Nephron progenitor cell (in vitro differentiated cells): ENCODE data around the gene TRERF1.

Source experiments
- DNase-seq: peaks from one replicate; pipeline ENCODE4 v3.0.0; 2021
- H3K27ac Mint-ChIP-seq: 2 replicates; pipeline ENCODE4 v1.8.0; 2021; ENCODE audit warnings: mild to moderate bottlenecking, moderate library complexity, mixed read lengths
- H3K27me3 Mint-ChIP-seq: 2 replicates; pipeline ENCODE4 v1.8.0; 2021; ENCODE audit warnings: mild to moderate bottlenecking, low read depth, mixed read lengths; ENCODE audit not compliant: poor library complexity
- H3K36me3 Mint-ChIP-seq: 2 replicates; pipeline ENCODE4 v1.8.0; 2021; ENCODE audit warnings: low read depth, mixed read lengths
- H3K4me1 Mint-ChIP-seq: 2 replicates; pipeline ENCODE4 v1.8.0; 2021; ENCODE audit warnings: mixed read lengths
- H3K4me3 Mint-ChIP-seq: 2 replicates; pipeline ENCODE4 v1.8.0; 2021; ENCODE audit warnings: mild to moderate bottlenecking, moderate library complexity, mixed read lengths
- H3K9me3 Mint-ChIP-seq: 2 replicates; pipeline ENCODE4 v1.8.0; 2021; ENCODE audit warnings: mild to moderate bottlenecking, moderate library complexity, mixed read lengths
- TF ChIP-seq, protein P1 (sequence below): fragments of 200-600 bp; sonication (generic); IDR thresholded peaks from 2 replicates; pipeline ENCODE4 v1.5.0; 2021; ENCODE audit warnings: antibody characterized with exemption

TRERF1 gene

DNA sequence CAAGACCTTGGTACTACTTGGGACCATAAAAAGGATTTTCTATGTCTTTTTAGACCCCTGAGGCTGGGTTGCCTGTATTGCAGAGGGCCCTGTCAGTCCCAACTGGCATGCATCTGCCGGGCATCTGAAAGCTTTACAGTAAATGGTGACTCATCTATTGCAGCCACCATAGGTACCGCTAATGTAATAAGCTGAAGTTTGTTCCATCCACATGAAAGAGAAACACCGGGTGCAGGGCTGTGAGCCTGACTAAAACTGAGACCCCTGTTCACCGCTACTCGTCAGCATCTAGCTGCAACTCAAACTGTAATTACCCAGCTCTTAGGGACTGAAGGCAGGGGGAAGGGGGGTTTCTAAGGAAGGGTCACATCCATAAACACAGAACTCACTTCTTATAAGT is 49.5 kb downstream of the TRERF1 start:
- no peak overlapping the region for H3K4me3 Mint-ChIP-seq
- H3K4me1 Mint-ChIP-seq = peaks cover 9% of the 10 kb centered on the region
- H3K27ac Mint-ChIP-seq = no peak overlapping the region
- peaks cover 49% of the 10 kb centered on the region for H3K27me3 Mint-ChIP-seq
- no peaks in the 10 kb centered on the region for H3K36me3 Mint-ChIP-seq
- no peak for DNase-seq
- no peaks in the 10 kb centered on the region for H3K9me3 Mint-ChIP-seq
- TF ChIP-seq, protein P1, sequence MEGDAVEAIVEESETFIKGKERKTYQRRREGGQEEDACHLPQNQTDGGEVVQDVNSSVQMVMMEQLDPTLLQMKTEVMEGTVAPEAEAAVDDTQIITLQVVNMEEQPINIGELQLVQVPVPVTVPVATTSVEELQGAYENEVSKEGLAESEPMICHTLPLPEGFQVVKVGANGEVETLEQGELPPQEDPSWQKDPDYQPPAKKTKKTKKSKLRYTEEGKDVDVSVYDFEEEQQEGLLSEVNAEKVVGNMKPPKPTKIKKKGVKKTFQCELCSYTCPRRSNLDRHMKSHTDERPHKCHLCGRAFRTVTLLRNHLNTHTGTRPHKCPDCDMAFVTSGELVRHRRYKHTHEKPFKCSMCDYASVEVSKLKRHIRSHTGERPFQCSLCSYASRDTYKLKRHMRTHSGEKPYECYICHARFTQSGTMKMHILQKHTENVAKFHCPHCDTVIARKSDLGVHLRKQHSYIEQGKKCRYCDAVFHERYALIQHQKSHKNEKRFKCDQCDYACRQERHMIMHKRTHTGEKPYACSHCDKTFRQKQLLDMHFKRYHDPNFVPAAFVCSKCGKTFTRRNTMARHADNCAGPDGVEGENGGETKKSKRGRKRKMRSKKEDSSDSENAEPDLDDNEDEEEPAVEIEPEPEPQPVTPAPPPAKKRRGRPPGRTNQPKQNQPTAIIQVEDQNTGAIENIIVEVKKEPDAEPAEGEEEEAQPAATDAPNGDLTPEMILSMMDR = no peak

DNA sequence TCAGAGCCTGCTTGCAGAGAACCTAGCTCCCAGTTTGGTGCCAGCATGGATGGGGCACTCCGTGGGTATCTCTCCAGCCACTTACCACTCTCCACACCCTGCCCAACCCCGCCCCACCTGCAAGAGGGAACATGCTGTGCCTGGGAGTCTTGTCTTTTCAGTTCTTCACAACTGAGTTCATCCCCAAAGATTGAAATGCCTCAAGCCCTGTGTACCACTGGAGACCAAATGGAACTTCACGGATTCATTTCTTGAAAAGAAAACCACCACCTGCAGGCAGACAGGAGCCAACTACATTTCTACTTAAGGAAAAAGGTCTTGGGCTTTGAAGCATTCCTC is 50.1 kb downstream of the TRERF1 start:
- no peak for DNase-seq
- TF ChIP-seq, protein P1 = no peak
- H3K27me3 Mint-ChIP-seq = peaks cover 47% of the 10 kb centered on the region
- H3K4me3 Mint-ChIP-seq = no peak overlapping the region
- H3K9me3 Mint-ChIP-seq = no peaks in the 10 kb centered on the region
- H3K36me3 Mint-ChIP-seq = no peaks in the 10 kb centered on the region
- peaks cover 9% of the 10 kb centered on the region for H3K4me1 Mint-ChIP-seq
- H3K27ac Mint-ChIP-seq = no peak overlapping the region

DNA sequence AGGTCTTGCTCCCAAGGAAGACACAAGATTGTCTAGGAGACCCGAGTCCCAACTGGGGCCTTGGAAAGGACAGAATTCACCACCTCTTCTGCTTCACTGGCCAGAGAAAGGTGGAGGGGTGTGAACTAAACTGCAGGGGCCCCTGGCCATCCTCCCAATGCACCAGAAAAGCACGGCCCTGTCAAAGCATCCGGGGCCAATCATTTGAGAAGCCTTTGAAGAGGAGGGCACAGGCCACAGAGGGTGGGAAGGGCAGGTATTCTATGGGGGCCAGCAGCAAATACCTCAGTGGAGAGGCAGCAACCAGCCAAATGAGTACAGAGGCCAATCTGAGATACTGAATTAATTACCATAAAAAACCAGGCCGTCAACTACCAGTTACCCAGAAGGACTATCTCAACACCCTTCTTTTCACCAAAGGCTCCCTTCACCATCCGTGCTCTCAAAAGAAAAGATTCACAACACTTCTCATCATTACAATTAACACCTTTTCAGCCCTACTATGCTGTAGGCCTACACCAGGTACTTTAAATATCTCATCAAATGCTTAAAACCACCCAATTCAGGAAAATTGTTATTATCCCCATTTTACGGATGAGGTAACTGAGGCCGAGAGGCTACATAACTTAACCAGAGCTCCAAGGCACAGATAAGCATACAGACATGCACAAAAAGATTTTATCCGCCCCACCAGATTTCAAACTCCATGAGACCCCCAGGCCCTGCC is 50.7 kb downstream of the TRERF1 start:
- H3K9me3 Mint-ChIP-seq = no peaks in the 10 kb centered on the region
- H3K4me3 Mint-ChIP-seq = no peak overlapping the region
- H3K36me3 Mint-ChIP-seq = no peaks in the 10 kb centered on the region
- H3K4me1 Mint-ChIP-seq = peaks cover 9% of the 10 kb centered on the region
- TF ChIP-seq, protein P1 = no peak
- H3K27me3 Mint-ChIP-seq = peaks cover 41% of the 10 kb centered on the region
- no peak overlapping the region for H3K27ac Mint-ChIP-seq
- no peak for DNase-seq

DNA sequence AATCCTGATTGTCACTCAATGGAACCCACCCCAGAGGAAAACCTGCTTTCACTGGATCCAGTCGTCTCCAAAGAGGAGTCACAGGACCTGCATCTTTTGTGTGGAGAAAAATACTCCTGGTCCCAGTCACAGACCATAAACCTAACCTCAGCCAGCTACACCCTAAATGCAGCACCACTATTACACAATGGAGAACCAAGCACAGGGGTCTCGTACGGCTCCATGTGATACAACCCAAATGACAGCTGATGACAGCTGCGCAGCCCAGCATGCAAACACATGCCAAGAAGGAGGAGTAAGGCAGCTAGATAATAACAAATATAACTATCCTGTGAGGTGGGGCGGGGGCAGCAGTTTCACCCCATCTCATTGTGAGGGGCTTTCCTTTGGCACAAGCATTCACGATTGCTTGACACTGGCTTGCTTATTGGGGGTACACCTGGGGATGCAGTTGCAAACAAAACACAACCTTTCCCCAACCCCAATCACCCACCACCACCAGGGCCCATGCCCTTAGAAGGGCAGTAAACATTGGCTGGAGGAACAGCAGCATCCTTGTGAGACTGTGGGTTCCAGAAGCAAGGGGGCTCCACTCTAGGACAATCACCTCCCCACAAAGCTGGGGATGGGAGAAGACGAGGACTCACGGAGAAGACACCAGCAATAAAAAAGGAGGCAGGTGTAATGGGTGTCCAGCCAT is 51.5 kb downstream of the TRERF1 start:
- Mint-ChIP-seq H3K4me3 (no peak overlapping the region), H3K27me3 (peaks cover 40% of the 10 kb centered on the region), H3K27ac (no peak overlapping the region), H3K36me3 (no peaks in the 10 kb centered on the region), H3K4me1 (peaks cover 9% of the 10 kb centered on the region), H3K9me3 (no peaks in the 10 kb centered on the region)
- TF ChIP-seq, protein P1 = no peak
- no peak for DNase-seq

DNA sequence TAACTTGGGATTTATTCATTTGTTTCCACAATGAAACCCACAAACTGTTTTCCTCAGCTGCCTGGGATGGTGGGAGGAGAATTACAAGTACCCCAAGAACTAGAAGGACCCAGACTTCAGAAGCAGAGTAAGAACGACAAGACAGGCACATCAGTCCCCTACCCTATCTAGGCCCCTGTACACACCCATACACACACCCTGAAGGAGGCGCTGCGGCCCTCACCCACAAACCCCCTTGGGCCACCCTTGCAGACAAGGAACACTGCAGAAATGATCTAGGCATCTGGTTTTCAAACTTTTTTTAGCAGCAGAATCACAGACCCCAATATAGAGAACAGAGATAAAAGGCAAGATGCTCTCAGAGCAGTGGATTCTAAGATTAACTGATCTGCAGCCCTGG is 55.0 kb downstream of the TRERF1 start:
- H3K27ac Mint-ChIP-seq = no peak overlapping the region
- no peaks in the 10 kb centered on the region for H3K36me3 Mint-ChIP-seq

More for the DNA sequence above, 55.0 kb downstream of the TRERF1 start:
- TF ChIP-seq, protein P1 = no peak
- H3K9me3 Mint-ChIP-seq = no peaks in the 10 kb centered on the region
- no peak for DNase-seq
- H3K4me3 Mint-ChIP-seq = no peak overlapping the region
- H3K4me1 Mint-ChIP-seq = peaks cover 25% of the 10 kb centered on the region
- peaks cover 20% of the 10 kb centered on the region for H3K27me3 Mint-ChIP-seq
